Activated CD4-positive, alpha-beta memory T cell treated with anti-CD3 and anti-CD28 coated beads for 36 hours (primary cell): ENCODE measurements around the gene ZNF276. TPM values are rescaled to one million over a fixed set of nuclear protein-coding genes. Genes with fewer than 3 reads are reported as not detected.
"Not testable (repeated sequence)": the region's sequence is repeated elsewhere in the genome, so short reads cannot be mapped to it uniquely, and the experiment has no call there.

Experiments used
- CTCF ChIA-PET: fragments of 350-600 bp; sonication (Branson Sonifier 250); formaldehyde crosslinking; loops from one replicate; lab custom pipeline; 2021; ENCODE audit warnings: antibody characterized with exemption, inconsistent platforms; lab: Charles Lee
- POLR2A ChIA-PET: fragments of 350-600 bp; sonication (Branson Sonifier 250); formaldehyde crosslinking; loops from one replicate; lab custom pipeline; 2021; ENCODE audit warnings: antibody characterized with exemption; lab: Charles Lee
- DNase-seq: peaks from one replicate; pipeline ENCODE4 v3.0.0-alpha.2; 2020
- H3K27ac Mint-ChIP-seq: one replicate; pipeline ENCODE4 v1.8.0; 2021; ENCODE audit warnings: mixed read lengths
- H3K27me3 Mint-ChIP-seq: one replicate; pipeline ENCODE4 v1.8.0; 2021; ENCODE audit warnings: mixed read lengths
- H3K36me3 Mint-ChIP-seq: one replicate; pipeline ENCODE4 v1.8.0; 2021; ENCODE audit warnings: mixed read lengths
- H3K4me1 Mint-ChIP-seq: one replicate; pipeline ENCODE4 v1.8.0; 2021; ENCODE audit warnings: low read depth, mixed read lengths
- H3K4me3 Mint-ChIP-seq: one replicate; pipeline ENCODE4 v1.8.0; 2021; ENCODE audit warnings: mild to moderate bottlenecking, mixed read lengths
- H3K9me3 Mint-ChIP-seq: one replicate; pipeline ENCODE4 v1.8.0; 2021; ENCODE audit warnings: mixed read lengths
- intact Hi-C: fragments of 100-400 bp; cut with micrococcal nuclease; formaldehyde crosslinking; loops from one replicate; pipeline ENCODE4 v1.15.1; 2023
- total RNA-seq, 2 experiments: library from RNA; stranded (reverse); gene quantifications; one replicate each; pipeline ENCODE4 v1.2.3, GENCODE V29; 2021

ZNF276 gene
- total RNA-seq, 2 experiments from 2014 or later: 22.1 to 25.6 TPM

- intact Hi-C loops: no loop called here
- H3K9me3 Mint-ChIP-seq: no peaks in the 10 kb centered on the region
- no peak overlapping the region for H3K27ac Mint-ChIP-seq
Measured at GRCh38 chr16:89746043-89746442, 24.7 kb downstream of the ZNF276 start.

GRCh38 chr16:89748076-89748475, 26.7 kb downstream of the ZNF276 start:
- DNase-seq: no peak
- ChIA-PET POLR2A (no interaction called here), CTCF (no interaction called here)
- H3K4me3 Mint-ChIP-seq: no peak overlapping the region
- intact Hi-C loops: no loop called here
- H3K27me3 Mint-ChIP-seq: no peaks in the 10 kb centered on the region
- H3K27ac Mint-ChIP-seq: no peak overlapping the region
- H3K4me1 Mint-ChIP-seq: peaks cover 4% of the 10 kb centered on the region
- no peaks in the 10 kb centered on the region for H3K9me3 Mint-ChIP-seq
- peaks cover 43% of the 10 kb centered on the region for H3K36me3 Mint-ChIP-seq

More at GRCh38 chr16:89746043-89746442, 24.7 kb downstream of the ZNF276 start:
- DNase-seq: no peak
- peaks cover 47% of the 10 kb centered on the region for H3K36me3 Mint-ChIP-seq
- no peak overlapping the region for H3K4me3 Mint-ChIP-seq
- H3K4me1 Mint-ChIP-seq: peaks cover 8% of the 10 kb centered on the region
- ChIA-PET CTCF (interaction anchor here (0.8 to 1.1 kb wide), 2 partner anchors 114 to 164 kb away, joined by 3 read pairs; no protein-coding TSS in a partner anchor), POLR2A (no interaction called here)
- no peaks in the 10 kb centered on the region for H3K27me3 Mint-ChIP-seq

GRCh38 chr16:89748921-89749320, 27.6 kb downstream of the ZNF276 start:
- no peaks in the 10 kb centered on the region for H3K9me3 Mint-ChIP-seq
- no peak for DNase-seq
- peaks cover 46% of the 10 kb centered on the region for H3K36me3 Mint-ChIP-seq
- intact Hi-C loops: no loop called here
- H3K4me3 Mint-ChIP-seq: no peak overlapping the region
- no peaks in the 10 kb centered on the region for H3K4me1 Mint-ChIP-seq
- CTCF ChIA-PET: interaction anchor here (1.0 kb wide), 1 partner anchor 161 kb away, joined by 3 read pairs; no protein-coding TSS in a partner anchor
- no peaks in the 10 kb centered on the region for H3K27me3 Mint-ChIP-seq
- POLR2A ChIA-PET: no interaction called here
- H3K27ac Mint-ChIP-seq: no peak overlapping the region

- CTCF ChIA-PET: no interaction called here
Measured at GRCh38 chr16:89749637-89750036, 28.3 kb downstream of the ZNF276 start.

GRCh38 chr16:89759746-89760340, 38.5 kb downstream of the ZNF276 start:
- H3K27ac Mint-ChIP-seq: no peak overlapping the region
- H3K4me1 Mint-ChIP-seq: peaks cover 40% of the 10 kb centered on the region
- H3K9me3 Mint-ChIP-seq: no peaks in the 10 kb centered on the region
- ChIA-PET POLR2A (no interaction called here), CTCF (interaction anchor here (0.8 kb wide), 1 partner anchor 17 kb away, joined by 3 read pairs; no protein-coding TSS in a partner anchor)
- H3K36me3 Mint-ChIP-seq: peaks cover 65% of the 10 kb centered on the region
- DNase-seq: peak; percentile 48
- H3K27me3 Mint-ChIP-seq: no peaks in the 10 kb centered on the region
- H3K4me3 Mint-ChIP-seq: no peak overlapping the region
- intact Hi-C loops: loop anchor here (5.0 kb wide), 1 partner anchor 38 kb away; the partner anchor contains the start of genes VPS9D1 and ZNF276

More at GRCh38 chr16:89749637-89750036, 28.3 kb downstream of the ZNF276 start:
- POLR2A ChIA-PET: no interaction called here
- intact Hi-C loops: no loop called here
- no peak for DNase-seq
- Mint-ChIP-seq H3K4me1 (no peaks in the 10 kb centered on the region), H3K4me3 (no peak overlapping the region), H3K27me3 (no peaks in the 10 kb centered on the region), H3K9me3 (no peaks in the 10 kb centered on the region), H3K27ac (no peak overlapping the region), H3K36me3 (peaks cover 41% of the 10 kb centered on the region)

GRCh38 chr16:89761304-89761922, 40.1 kb downstream of the ZNF276 start:
- Mint-ChIP-seq H3K9me3 (no peaks in the 10 kb centered on the region), H3K27ac (peak overlapping the region; percentile 80), H3K27me3 (no peaks in the 10 kb centered on the region), H3K36me3 (peaks cover 61% of the 10 kb centered on the region), H3K4me1 (peaks cover 48% of the 10 kb centered on the region), H3K4me3 (peak overlapping the region; percentile 70)
- DNase-seq: no peak
- intact Hi-C loops: loop anchor here (5.0 kb wide), 1 partner anchor 39 kb away; the partner anchor contains the start of genes VPS9D1 and ZNF276
- POLR2A ChIA-PET: interaction anchor here (0.6 to 1.1 kb wide), 3 partner anchors 15 to 112 kb away, joined by 3 to 4 read pairs (median 4); partner anchors contain the start of gene TCF25
- CTCF ChIA-PET: interaction anchor here (0.9 to 3.1 kb wide), 5 partner anchors 9 to 99 kb away, joined by 3 to 18 read pairs (median 6); no protein-coding TSS in a partner anchor

GRCh38 chr16:89764711-89765201, 43.4 kb downstream of the ZNF276 start:
- H3K9me3 Mint-ChIP-seq: no peaks in the 10 kb centered on the region
- peak overlapping the region; percentile 61 for H3K27ac Mint-ChIP-seq
- peak overlapping the region; percentile 48 for H3K4me3 Mint-ChIP-seq
- peaks cover 61% of the 10 kb centered on the region for H3K36me3 Mint-ChIP-seq
- ChIA-PET CTCF (interaction anchor here (0.7 to 1.6 kb wide), 2 partner anchors 64 to 96 kb away, joined by 3 read pairs; no protein-coding TSS in a partner anchor), POLR2A (no interaction called here)
- no peaks in the 10 kb centered on the region for H3K27me3 Mint-ChIP-seq
- H3K4me1 Mint-ChIP-seq: peaks cover 46% of the 10 kb centered on the region
- peak; percentile 72 for DNase-seq
- intact Hi-C loops: loop anchor here (5.0 kb wide), 1 partner anchor 42 kb away; the partner anchor contains the start of genes VPS9D1 and ZNF276

- Mint-ChIP-seq H3K27ac (peak overlapping the region; percentile 61), H3K4me3 (peak overlapping the region; percentile 48), H3K9me3 (no peaks in the 10 kb centered on the region), H3K4me1 (peaks cover 40% of the 10 kb centered on the region), H3K27me3 (no peaks in the 10 kb centered on the region), H3K36me3 (peaks cover 61% of the 10 kb centered on the region)
- intact Hi-C loops: no loop called here
- POLR2A ChIA-PET: no interaction called here
- no peak for DNase-seq
- CTCF ChIA-PET: interaction anchor here (1.6 kb wide), 1 partner anchor 96 kb away, joined by 3 read pairs; no protein-coding TSS in a partner anchor
Measured at GRCh38 chr16:89765292-89765830, 44.0 kb downstream of the ZNF276 start.

- intact Hi-C loops: no loop called here
- H3K9me3 Mint-ChIP-seq: no peaks in the 10 kb centered on the region
- H3K4me3 Mint-ChIP-seq: no peak overlapping the region
- CTCF ChIA-PET: interaction anchor here (0.7 kb wide), 1 partner anchor 91 kb away, joined by 4 read pairs; no protein-coding TSS in a partner anchor
- peaks cover 7% of the 10 kb centered on the region for H3K4me1 Mint-ChIP-seq
- H3K27me3 Mint-ChIP-seq: no peaks in the 10 kb centered on the region
- POLR2A ChIA-PET: no interaction called here
- no peak overlapping the region for H3K27ac Mint-ChIP-seq
- H3K36me3 Mint-ChIP-seq: peaks cover 63% of the 10 kb centered on the region
- DNase-seq: no peak
Measured at GRCh38 chr16:89770367-89770766, 49.0 kb downstream of the ZNF276 start.

GRCh38 chr16:89775223-89775622, 53.9 kb downstream of the ZNF276 start:
- ChIA-PET CTCF (interaction anchor here (1.0 kb wide), 1 partner anchor 75 kb away, joined by 3 read pairs; no protein-coding TSS in a partner anchor), POLR2A (no interaction called here)
- no peak for DNase-seq
- H3K9me3 Mint-ChIP-seq: no peaks in the 10 kb centered on the region
- no peaks in the 10 kb centered on the region for H3K4me1 Mint-ChIP-seq
- H3K36me3 Mint-ChIP-seq: peaks cover 51% of the 10 kb centered on the region
- no peak overlapping the region for H3K27ac Mint-ChIP-seq
- H3K4me3 Mint-ChIP-seq: no peak overlapping the region
- no peaks in the 10 kb centered on the region for H3K27me3 Mint-ChIP-seq
- intact Hi-C loops: no loop called here

- H3K4me1 Mint-ChIP-seq, POLR2A ChIA-PET, CTCF ChIA-PET, H3K9me3 Mint-ChIP-seq, H3K27ac Mint-ChIP-seq, DNase-seq, H3K4me3 Mint-ChIP-seq, H3K27me3 Mint-ChIP-seq, intact Hi-C loops: not testable (repeated sequence)
- H3K36me3 Mint-ChIP-seq: peaks cover 36% of the 10 kb centered on the region
Measured at GRCh38 chr16:89778211-89778610, 56.9 kb downstream of the ZNF276 start.
